NCI-H2171 (cell line): Measurements from ENCODE around the gene CCDC92.

Experiments
- DNase-seq: peaks from one replicate; lab custom pipeline; 2025; lab: John Stamatoyannopoulos, UW

Gene CCDC92

GRCh38 chr12:124002021-124002644 is 29.5 kb upstream of the CCDC92 start:
- no peak for DNase-seq

GRCh38 chr12:124001343-124001742 is 28.7 kb upstream of the CCDC92 start:
- DNase-seq: no peak

GRCh38 chr12:124000111-124000510 is 27.5 kb upstream of the CCDC92 start:
- no peak for DNase-seq

- DNase-seq: no peak
Observed at GRCh38 chr12:123998991-123999359, 26.3 kb upstream of the CCDC92 start.

GRCh38 chr12:123998344-123998990 is 25.8 kb upstream of the CCDC92 start:
- DNase-seq: no peak

GRCh38 chr12:123997908-123998307 is 25.3 kb upstream of the CCDC92 start:
- no peak for DNase-seq

- no peak for DNase-seq
Observed at GRCh38 chr12:123997033-123997822, 24.6 kb upstream of the CCDC92 start.

- DNase-seq: no peak
Observed at GRCh38 chr12:123996581-123996980, 23.9 kb upstream of the CCDC92 start.

- no peak for DNase-seq
Observed at GRCh38 chr12:123995023-123995748, 22.6 kb upstream of the CCDC92 start.

- no peak for DNase-seq
Observed at GRCh38 chr12:123992118-123992825, 19.6 kb upstream of the CCDC92 start.

- DNase-seq: no peak
Observed at GRCh38 chr12:123991372-123991951, 18.8 kb upstream of the CCDC92 start.

GRCh38 chr12:123990511-123990910 is 17.9 kb upstream of the CCDC92 start:
- DNase-seq: no peak

- no peak for DNase-seq
Observed at GRCh38 chr12:123989753-123990152, 17.1 kb upstream of the CCDC92 start.

- no peak for DNase-seq
Observed at GRCh38 chr12:123989168-123989567, 16.5 kb upstream of the CCDC92 start.

- no peak for DNase-seq
Observed at GRCh38 chr12:123987022-123987421, 14.4 kb upstream of the CCDC92 start.

GRCh38 chr12:123986374-123986965 is 13.8 kb upstream of the CCDC92 start:
- no peak for DNase-seq

GRCh38 chr12:123984903-123985302 is 12.3 kb upstream of the CCDC92 start:
- DNase-seq: no peak

- DNase-seq: peak; percentile 39
Observed at GRCh38 chr12:123983822-123984485, 11.3 kb upstream of the CCDC92 start.

- no peak for DNase-seq
Observed at GRCh38 chr12:123982269-123982668, 9.6 kb upstream of the CCDC92 start.

GRCh38 chr12:123979566-123979965 is 6.9 kb upstream of the CCDC92 start:
- DNase-seq: no peak
